HG02840 (cell line): ENCODE results near the gene PHF21B.
"Not testable (repeated sequence)": the region's sequence is repeated elsewhere in the genome, so short reads cannot be mapped to it uniquely, and the experiment has no call there.

Source experiments
- ATAC-seq: cut with Tn5 transposase; IDR thresholded peaks from one replicate; pipeline ENCODE4 v1.9.1; 2021; ENCODE audit warnings: mild to moderate bottlenecking, moderate library complexity, moderate number of reproducible peaks; ENCODE audit not compliant: unreplicated experiment, low FRiP score

The PHF21B gene

DNA sequence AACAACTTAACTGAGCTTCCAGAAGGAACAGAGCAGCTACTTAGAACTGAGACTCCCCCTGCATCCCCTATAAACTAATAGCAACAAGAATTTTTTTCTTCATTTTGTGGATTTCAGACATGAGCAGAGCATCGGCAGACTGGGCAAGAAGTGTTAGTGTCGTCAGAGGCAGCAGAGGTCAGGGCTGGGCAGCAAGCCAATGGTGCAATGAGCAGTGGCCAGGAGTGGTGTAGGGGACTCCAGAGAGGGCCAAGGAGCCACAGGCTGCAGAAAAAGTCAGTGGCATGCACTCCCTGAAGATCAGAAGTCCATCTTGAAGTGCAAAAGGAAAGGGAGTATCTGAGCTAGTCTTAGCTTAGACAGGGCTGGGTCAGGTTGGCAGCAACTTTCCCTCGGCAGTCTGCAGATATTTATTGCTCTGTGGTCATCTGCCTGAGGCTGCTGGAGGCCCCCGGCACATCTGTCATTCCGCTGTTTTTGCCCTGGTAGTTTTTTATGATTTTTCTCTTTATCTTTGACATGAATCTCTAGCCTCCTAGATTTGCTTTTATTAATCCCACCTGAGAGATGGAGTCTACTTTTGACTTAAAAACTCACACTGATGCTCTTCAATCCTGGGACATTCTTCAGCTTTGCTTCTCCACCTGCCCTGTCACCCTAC lies 105.2 kb downstream of the PHF21B start:
- ATAC-seq: not testable (repeated sequence)

DNA sequence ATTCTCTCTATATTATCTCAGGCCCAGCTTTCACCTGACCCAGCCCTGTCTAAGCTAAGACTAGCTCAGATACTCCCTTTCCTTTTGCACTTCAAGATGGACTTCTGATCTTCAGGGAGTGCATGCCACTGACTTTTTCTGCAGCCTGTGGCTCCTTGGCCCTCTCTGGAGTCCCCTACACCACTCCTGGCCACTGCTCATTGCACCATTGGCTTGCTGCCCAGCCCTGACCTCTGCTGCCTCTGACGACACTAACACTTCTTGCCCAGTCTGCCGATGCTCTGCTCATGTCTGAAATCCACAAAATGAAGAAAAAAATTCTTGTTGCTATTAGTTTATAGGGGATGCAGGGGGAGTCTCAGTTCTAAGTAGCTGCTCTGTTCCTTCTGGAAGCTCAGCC lies 106.6 kb downstream of the PHF21B start:
- ATAC-seq: not testable (repeated sequence)

DNA sequence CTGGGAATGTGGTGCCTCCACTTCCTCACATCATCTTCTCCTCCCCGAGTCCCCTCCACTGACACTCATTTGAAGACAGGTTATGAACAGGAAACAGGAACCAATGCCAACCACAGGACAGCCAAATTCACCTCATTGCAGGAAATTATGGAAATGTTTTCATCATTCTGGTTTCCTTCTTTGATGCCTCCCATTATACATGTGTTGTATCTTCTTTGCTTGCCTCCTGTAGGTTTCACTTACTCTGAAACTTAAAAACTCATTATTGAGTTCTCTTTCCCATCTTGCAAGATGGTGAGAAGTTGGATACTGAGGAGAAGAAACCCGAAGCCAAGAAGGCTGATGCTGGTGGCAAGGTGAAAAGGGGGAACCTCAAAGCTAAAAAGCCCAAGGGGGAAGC lies 108.5 kb downstream of the PHF21B start:
- ATAC-seq: no peak

DNA sequence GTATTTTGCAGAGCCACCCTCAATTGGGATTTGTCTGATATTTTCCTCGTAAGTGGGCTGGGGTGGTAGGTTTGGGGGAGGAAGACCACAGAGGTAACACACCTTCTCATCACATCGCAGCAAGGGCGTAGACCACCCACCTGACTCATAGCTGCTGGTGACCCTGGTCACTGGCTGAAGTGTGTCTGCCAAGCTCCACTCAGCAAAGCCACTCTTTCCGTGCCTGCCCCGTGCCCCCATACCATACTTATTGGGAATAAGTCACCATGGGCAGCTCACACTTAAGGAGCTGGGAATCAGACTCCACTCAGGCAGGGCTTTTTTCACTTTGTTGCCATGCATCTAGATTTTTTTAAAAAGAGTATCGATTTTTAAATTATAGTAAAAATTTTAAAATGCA lies 111.6 kb downstream of the PHF21B start:
- no peak for ATAC-seq

DNA sequence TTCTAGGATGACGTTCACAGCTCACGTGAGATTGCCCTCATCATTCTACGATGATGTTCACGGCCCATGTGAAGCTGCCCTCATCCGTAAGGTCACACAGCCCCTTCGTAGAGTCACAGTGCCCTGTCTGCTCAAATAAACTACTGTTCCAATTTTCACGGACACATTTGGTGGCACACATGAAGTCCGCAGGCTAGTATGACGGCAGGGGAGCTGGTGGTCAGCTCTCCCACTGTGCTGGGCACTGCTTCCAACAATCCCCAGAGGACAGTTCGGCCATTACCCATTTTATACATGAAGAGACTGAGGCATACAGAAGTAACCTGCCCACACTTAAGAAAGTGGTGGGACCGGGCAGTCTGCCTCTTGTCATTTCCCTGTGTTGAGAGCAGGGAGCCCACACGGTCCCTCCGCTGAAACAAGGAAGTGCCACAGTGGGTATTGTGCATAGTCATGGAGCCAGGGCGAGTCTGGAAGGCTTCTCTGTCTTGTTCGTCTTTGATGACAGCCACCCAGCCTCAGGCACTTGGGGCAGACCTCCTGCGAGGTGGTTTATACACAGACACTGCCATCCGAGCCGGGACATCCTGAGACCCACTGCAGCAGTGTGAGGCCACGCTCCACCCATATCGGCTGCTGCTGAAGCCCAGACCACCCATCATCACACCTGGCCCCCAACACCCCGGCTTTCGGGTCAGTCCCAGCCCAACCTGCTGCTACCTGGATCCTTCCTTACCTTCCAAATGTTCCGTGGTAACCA lies 114.3 kb downstream of the PHF21B start:
- no peak for ATAC-seq

DNA sequence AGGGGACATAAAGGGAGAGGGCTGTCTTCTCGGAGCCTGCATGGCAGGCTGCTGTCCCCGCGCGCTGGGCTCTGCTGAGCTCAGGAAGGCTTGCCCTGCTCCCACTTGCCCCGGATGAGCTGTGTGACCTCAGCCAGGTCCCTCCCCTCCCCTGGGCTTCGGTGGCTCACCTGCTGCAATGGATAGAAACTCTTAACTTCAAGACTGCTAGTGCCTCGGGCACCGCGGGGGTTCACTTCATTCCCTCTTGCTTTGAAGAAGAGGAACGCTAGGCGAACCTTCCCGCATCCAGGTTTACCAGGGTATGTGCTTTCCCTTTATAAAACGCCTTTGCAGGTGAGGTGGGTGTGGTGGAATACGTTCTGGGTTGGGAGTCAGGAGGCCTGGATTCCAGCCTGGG lies 115.0 kb downstream of the PHF21B start:
- ATAC-seq: no peak

DNA sequence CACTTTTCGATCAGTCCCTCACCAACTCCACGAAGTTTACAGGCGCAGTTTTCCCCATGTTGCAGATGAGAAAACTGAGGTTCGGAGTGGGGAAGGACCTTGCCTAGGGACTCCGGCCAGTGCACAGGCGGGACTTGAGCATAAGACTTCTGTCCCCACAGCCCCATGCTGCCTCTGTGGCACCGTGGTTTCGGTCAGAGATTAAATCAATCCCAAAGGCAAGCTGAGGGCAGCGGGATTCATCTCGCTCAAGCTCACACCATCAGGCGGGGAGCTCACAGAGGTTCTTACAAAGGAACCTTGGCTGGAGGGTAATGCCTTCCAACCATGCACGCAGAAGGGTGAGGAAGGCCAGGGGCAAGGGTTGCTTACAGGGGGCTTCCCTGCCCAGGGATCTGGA lies 115.5 kb downstream of the PHF21B start:
- no peak for ATAC-seq

DNA sequence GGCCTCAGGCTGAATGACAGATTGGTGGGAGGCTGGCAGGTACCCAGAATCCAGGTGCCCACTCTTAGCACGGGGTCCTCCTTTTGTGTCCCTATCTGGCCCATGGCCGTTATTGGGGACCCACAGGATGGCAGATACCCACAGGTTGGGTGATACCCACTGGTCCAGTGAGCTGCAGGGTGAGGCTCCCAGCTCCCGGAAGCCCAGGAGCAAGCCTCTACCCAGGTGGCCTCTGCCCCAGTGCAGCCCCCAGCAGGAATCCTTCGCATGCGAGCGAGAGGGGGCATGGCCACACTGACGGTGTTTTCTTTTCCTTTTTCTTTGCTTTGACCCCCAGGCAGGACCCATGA lies 116.1 kb downstream of the PHF21B start:
- ATAC-seq: no peak

DNA sequence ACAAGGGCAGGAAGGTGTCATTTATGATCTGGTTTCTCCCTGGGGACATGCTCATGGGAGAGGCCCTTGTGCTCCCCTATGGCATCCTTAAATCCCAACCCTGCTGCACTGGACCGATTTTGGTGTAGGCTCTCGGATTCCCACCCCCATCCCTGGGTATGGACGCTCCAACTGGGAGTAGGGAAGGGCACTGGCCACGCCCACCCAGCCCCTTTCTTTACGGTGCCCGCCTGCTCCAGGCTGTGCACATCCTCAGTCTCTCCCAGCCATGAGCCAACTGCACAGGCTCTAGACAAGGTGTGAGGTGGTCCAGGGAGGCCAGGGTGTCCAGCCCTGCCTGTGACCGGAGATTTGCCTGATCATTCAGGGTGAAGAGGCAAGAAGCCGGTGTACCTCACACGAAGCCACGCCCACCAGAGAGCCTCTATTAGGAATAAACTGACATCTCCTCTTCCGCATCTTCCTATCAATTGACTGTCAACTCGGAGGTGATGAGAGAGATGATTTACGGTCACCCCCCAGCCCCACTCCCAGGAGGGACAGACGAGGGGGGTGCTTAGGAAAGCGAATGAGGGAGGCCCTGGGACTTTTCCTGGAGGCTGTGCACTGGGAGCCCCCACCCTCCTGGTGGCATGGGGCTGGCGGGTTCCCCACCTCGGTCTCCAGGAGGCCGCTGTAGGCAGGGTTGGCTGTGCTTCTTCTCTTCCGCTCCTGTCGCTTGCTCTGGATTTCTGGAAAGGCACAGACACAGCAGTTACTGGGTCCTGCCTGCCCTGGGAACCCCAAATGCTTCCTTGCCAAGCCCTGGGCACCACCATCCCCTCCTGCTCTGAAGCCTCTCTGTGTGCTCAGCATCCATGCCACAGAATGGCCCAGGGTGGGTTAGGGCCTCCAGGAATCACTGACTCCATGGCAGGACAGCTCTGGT lies 116.7 kb downstream of the PHF21B start:
- ATAC-seq: no peak

DNA sequence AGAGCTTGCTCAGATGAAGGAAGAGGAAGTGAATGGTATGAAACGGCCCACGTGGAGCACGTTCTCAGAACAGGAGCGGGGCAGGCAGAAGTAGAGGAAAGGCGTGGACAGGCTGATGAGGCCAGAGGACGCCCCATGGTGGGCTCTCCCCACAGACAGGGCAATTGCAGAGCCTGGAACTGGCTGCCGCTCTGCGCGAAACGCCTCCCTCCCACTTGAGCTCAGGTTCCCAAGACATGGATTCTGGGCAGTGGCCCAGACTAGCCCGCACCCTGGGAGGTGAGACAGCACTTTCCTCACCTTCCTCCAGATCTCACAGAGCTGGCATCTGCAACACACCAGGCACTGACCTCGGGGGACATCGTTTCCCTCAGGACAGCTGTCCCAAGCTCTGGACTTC lies 117.6 kb downstream of the PHF21B start:
- ATAC-seq: no peak

DNA sequence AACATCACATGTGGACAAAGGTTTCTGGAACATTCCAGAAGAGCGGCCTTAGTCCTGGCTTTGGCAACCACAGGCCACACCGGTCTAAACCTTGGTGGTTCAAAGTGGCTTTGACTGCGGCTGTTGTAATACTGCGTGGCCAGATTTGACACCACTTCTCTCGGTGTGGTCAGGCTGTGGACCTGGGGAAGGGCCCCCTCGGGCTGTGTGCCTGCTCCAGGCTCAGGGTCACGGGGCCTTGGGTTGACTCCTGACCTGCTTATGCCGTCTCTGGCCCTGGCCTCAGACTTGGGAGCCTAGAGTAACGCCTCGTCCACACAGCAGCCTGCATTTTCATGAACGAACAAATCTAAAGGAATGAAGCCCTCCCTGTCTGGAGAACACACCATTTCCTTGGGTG lies 118.0 kb downstream of the PHF21B start:
- no peak for ATAC-seq

DNA sequence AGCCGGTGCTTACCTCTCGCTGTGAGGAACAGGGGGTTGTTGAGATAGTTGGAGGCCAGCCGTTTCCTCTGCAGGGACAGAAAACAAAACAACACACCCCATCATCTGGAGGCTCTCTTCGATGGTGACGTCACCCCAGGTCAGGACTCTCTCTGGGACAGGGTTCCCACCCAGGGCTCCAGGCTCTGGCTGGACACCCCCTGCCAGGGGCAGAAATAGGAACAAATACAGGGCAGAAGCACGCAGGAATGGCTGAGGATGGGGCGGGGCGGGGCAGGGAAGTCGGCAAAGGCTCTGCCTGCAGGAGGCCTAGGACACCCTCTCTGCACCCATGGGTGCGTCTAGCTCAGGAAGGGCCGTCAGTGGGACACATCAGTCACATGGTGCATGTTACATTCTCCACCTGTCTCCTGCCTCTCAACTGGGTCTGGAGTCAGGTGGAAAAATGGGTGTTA lies 118.5 kb downstream of the PHF21B start:
- no peak for ATAC-seq

DNA sequence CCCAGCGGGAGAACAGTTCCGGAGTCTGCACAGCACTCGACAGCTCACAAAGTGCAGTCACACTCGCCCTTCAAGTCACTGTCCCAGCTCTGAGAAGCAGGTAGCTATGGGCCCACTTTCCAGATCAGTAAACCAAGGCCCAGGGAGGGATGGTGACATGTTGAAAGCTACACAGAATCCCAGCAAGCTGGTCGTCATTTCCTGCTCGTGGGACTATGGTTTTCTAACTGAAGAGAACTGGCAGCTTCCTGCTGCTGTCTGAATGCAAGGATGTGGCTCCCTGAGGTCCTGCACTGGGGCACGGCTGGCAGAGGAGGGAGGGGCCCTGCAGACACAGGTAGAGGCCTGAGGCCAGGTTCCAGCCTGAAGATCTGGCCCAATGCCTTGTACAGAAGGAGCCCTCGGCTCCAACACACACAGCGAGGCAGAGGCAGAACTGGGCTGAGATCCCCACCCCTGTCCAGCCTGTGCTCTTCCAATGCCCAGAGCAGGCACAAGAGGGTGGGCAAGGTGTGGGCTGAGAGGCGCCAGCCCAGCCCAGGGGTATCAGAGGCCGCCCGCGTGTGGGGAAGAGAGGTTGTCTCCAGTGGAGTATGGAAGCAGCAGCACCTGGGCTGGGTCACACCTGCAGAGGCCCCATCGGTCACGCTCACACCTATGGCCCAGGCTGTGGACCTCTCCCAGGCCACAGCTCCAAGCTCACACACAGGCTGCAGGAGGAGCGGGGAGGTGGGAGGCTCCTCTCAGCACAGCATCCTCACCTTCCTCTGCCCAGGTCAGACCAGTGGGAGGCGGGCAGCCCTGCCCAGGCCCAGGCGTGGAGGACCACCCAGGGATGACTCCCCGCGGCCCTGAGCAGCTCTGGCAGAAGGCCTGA lies 119.2 kb downstream of the PHF21B start:
- no peak for ATAC-seq

DNA sequence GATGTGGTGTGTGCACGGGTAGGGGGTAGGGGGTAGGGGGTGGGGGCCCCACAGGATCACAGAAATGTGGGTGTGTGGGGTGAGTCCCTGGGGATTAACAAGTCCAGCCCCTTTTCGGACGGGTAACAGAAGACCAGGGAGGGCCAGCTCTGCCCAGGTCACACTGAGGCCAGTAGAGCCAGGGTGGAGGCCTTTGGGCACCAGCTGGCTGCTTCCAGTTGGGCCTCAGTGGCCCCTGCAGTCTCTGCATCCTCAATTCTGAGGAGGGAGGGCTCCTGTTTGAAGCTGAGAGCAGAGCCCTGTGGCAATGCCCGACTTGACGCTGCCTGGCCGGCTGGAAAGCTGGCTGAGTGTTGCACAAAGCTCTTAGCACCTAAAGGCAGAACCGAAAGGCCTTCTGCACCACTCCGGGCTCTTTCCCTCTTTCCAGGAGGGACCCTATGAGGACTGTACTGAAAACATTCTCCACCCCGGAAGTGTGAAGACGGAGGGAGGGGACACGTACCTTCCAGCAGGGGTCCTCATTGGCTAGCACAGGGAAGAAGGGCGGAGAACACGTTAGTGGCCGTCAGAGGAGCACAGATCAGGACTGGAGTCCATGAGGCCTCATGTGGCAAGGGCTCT lies 120.4 kb downstream of the PHF21B start:
- ATAC-seq: no peak

DNA sequence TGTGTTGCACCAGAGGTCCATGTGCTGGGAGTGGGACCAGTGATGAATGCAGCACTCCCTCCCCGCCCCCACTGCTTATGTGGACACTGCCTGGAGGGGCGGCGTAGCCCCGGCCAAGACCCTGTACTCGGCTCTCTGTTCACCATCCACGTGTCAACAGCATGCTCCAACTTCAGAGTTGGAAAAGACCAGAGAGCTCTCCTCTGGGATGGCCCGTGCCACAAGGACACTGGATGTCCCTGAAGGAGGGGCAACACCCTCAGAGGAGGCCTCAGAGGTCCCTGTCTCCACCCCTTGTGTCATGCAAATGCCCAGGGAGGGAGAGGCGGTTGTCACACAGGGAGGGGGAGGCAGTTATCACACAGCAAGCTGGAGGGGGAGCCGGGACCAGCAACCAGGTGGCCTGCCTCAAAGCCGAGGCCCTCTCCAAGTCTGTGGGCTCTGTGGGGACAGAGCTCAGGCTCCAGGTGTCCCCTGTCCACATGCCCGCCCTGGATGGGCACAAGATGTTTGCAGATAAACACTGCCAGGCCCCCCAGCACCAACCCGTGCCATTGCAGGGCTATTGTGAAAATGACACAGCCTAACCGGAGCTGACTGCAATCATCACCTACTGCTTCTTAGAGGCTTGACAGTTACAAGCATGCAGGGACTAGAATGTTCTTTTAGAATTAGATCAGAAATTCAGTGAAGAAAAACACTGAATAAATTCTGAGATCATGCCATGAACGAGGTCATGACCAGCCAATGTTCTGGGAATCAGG lies 121.1 kb downstream of the PHF21B start:
- ATAC-seq: no peak

DNA sequence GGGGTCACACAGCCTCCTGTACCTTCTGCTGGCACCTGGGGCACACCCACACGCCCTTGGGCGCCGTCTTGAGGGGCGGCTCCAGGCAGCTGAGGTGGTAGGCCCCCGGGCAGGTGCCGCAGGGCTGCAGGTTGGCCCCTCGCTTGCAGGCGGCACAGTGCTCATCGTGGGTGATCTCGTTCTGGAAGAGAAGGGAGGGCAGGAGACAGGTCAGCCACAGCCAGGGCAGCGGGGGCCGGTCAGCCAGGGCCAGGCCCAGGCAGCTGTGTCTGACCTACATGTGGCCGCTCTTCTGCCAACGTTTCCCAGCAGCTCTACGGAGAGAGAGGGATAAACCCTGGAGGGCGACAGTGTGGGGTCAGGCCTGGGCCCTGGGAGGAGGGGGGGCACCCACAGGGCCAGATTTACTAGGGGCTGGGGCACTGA lies 121.9 kb downstream of the PHF21B start:
- no peak for ATAC-seq

DNA sequence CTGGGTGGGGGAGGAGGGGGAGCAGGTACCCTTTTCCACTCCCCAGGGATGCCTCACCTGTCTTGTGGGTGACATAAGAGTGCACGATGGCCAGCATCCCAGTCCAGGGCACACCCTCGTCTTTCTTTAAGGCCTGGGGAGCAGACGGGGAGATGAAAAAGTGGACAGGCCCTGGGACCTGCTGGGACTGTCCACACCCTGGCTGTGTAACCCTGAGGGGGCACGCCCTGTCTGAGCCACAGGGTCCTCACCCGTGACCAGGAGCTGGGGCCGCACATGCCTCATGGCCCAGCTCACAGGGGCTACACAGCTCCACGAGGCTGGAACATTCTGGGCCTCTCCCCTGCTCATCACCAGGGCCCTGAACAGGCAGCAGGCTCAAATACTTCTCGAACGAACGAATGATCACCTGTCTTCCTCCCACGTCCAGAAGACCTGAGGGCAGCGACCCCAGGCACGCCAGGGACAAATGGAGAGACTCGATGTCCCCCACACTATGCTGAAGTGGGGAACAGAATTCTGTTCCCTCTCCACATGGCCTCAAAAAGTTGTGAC lies 123.9 kb downstream of the PHF21B start:
- ATAC-seq: no peak

DNA sequence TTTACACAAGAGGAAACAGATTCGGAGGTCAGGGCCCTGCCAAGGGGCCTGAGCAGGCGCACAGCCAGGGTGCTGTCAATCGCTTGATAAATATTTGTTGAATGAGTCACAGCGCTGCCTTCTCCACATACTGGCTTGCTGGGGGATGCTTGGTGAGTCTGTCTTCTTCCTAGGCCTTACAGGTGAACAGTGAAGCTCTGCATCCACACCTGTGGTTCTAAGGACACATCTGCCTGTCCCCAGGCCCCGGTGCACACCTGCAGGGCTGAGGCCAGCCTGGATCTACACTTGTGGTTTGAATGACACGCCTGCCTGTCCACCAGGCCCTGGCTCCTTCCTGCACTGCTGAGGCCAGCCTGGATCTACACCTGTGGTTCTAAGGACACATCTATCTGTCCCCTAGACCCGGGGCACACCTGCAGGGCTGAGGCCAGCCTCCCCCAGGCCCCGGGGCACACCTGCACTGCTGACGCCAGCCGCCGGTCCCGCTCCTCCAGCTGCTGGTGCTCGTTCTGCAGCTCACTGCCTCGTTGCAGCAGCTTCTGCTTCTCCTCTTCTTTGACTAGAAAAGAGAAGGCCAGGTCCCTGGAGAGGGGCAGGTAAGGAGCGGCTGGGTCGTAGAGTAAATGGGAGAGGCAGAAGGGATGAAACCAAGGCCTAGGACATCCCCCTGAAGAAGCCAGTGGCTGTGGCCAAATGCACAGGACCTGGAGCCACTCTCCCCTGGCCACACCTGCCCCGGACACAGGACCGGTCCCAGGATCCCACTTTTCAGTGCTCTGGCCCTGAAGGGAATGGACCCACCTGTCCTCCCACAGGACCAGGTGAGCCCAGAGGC lies 124.6 kb downstream of the PHF21B start:
- ATAC-seq: no peak
